GM23338 (cell line): ENCODE measurements around the gene SUPT5H. TPM values are rescaled to one million over a fixed set of nuclear protein-coding genes. Genes with fewer than 3 reads are reported as not detected.

Experiments used
- ATAC-seq: fragments of 200-7000 bp; cut with Tn5 transposase; 3 replicates; pipeline ENCODE4 v1.9.1; 2020
- DNase-seq: peaks from one replicate; pipeline ENCODE4 v3.0.0-alpha.2; 2015; ENCODE audit warnings: low spot score
- H2AFZ ChIP-seq: fragments of 200-600 bp; sonication (generic); 2 replicates; pipeline ENCODE4 v1.8.0; 2016; ENCODE audit warnings: antibody characterized with exemption, mild to moderate bottlenecking, moderate library complexity
- H3F3A ChIP-seq: fragments of 200-600 bp; sonication (generic); replicated peaks from 2 replicates; pipeline ENCODE4 v1.8.0; 2017; ENCODE audit warnings: antibody characterized with exemption, mixed run types, low read depth
- H3K27ac ChIP-seq: fragments of 200-600 bp; sonication (generic); 2 replicates; pipeline ENCODE4 v1.6.1; 2016; ENCODE audit warnings: low read depth
- H3K27me3 ChIP-seq: fragments of 200-600 bp; sonication (generic); 2 replicates; pipeline ENCODE4 v1.8.0; 2016; ENCODE audit warnings: mild to moderate bottlenecking, mixed run types, moderate library complexity; ENCODE audit not compliant: insufficient read depth
- H3K36me3 ChIP-seq: fragments of 200-600 bp; sonication (generic); 2 replicates; pipeline ENCODE4 v1.8.0; 2016; ENCODE audit warnings: mild to moderate bottlenecking; ENCODE audit not compliant: insufficient read depth
- H3K4me1 ChIP-seq: fragments of 200-600 bp; sonication (generic); 2 replicates; pipeline ENCODE4 v1.8.0; 2016; ENCODE audit warnings: mild to moderate bottlenecking, moderate library complexity; ENCODE audit not compliant: insufficient read depth
- H3K4me2 ChIP-seq: fragments of 200-600 bp; sonication (generic); 2 replicates; pipeline ENCODE4 v1.7.1; 2017; ENCODE audit warnings: mixed run types
- H3K4me3 ChIP-seq: fragments of 200-600 bp; sonication (generic); 2 replicates; pipeline ENCODE4 v1.6.1; 2016; ENCODE audit warnings: mixed run types
- H3K79me2 ChIP-seq: fragments of 200-600 bp; sonication (generic); replicated peaks from 2 replicates; pipeline ENCODE4 v1.8.0; 2017; ENCODE audit warnings: mild to moderate bottlenecking; ENCODE audit not compliant: insufficient read depth
- H3K9me2 ChIP-seq: fragments of 200-600 bp; sonication (generic); 2 replicates; pipeline ENCODE4 v1.8.0; 2017; ENCODE audit not compliant: insufficient read depth
- H4K20me1 ChIP-seq: fragments of 200-600 bp; sonication (generic); replicated peaks from 2 replicates; pipeline ENCODE4 v1.8.0; 2017; ENCODE audit warnings: mild to moderate bottlenecking; ENCODE audit not compliant: insufficient read depth
- H3K27ac Mint-ChIP-seq: 2 replicates; pipeline ENCODE4 v1.8.0; 2020; ENCODE audit warnings: inconsistent platforms, mild to moderate bottlenecking, moderate library complexity, mixed read lengths
- H3K27me3 Mint-ChIP-seq: 3 replicates; pipeline ENCODE4 v1.8.0; 2022; ENCODE audit warnings: low read depth, mild to moderate bottlenecking, moderate library complexity, mixed read lengths, inconsistent platforms; ENCODE audit not compliant: insufficient read depth, poor library complexity
- H3K36me3 Mint-ChIP-seq: 3 replicates; pipeline ENCODE4 v1.8.0; 2021; ENCODE audit warnings: low read depth, mild to moderate bottlenecking, inconsistent platforms, moderate library complexity, mixed read lengths
- H3K4me1 Mint-ChIP-seq: 3 replicates; pipeline ENCODE4 v1.8.0; 2020; ENCODE audit warnings: mild to moderate bottlenecking, inconsistent platforms, mixed read lengths
- H3K4me3 Mint-ChIP-seq: 3 replicates; pipeline ENCODE4 v1.8.0; 2021; ENCODE audit warnings: moderate library complexity, mild to moderate bottlenecking, inconsistent platforms, mixed read lengths
- H3K9me3 Mint-ChIP-seq: 3 replicates; pipeline ENCODE4 v1.8.0; 2020; ENCODE audit warnings: moderate library complexity, mild to moderate bottlenecking, inconsistent platforms, mixed read lengths
- CREB1 ChIP-seq: fragments of 250-450 bp; sonication (Bioruptor Pico); IDR thresholded peaks from 2 replicates; pipeline ENCODE4 v1.5.0; 2020; ENCODE audit warnings: low read depth, mild to moderate bottlenecking, moderate library complexity
- CTCF ChIP-seq, 2 experiments: fragments of 200-600 bp in 1 of 2; sonication (generic) in 1 of 2; conservative IDR thresholded peaks; 2 replicates each; pipeline versions ENCODE4 v1.5.1 to v1.6.1; 2016 to 2017; ENCODE audit warnings: antibody characterized with exemption in 2 of 2, low read depth in 2 of 2, mild to moderate bottlenecking in 2 of 2, moderate library complexity in 1 of 2
- ETS1 ChIP-seq: IDR thresholded peaks from 2 replicates; pipeline ENCODE4 v1.6.1; 2016; ENCODE audit warnings: antibody characterized with exemption
- EZH2 ChIP-seq: fragments of 200-600 bp; sonication (generic); IDR thresholded peaks from one replicate; pipeline ENCODE4 v1.8.0; 2017; ENCODE audit warnings: antibody characterized with exemption, mild to moderate bottlenecking, low read depth; ENCODE audit not compliant: unreplicated experiment
- EZH2phosphoT487 ChIP-seq: fragments of 200-600 bp; sonication (generic); IDR thresholded peaks from one replicate; pipeline ENCODE4 v1.8.1; 2018; ENCODE audit warnings: antibody characterized with exemption; ENCODE audit not compliant: unreplicated experiment
- JUNB ChIP-seq: IDR thresholded peaks from one replicate; pipeline ENCODE4 v1.6.1; 2016; ENCODE audit warnings: antibody characterized with exemption; ENCODE audit not compliant: unreplicated experiment
- NANOG ChIP-seq: IDR thresholded peaks from 2 replicates; pipeline ENCODE4 v1.6.1; 2016; ENCODE audit warnings: antibody characterized with exemption, borderline replicate concordance
- POLR2AphosphoS5 ChIP-seq: IDR thresholded peaks from 2 replicates; pipeline ENCODE4 v1.6.1; 2016; ENCODE audit warnings: antibody characterized with exemption, low read depth
- STAT1 ChIP-seq: IDR thresholded peaks from one replicate; pipeline ENCODE4 v1.6.1; 2016; ENCODE audit warnings: antibody characterized with exemption; ENCODE audit not compliant: unreplicated experiment
- ZNF114 ChIP-seq: fragments of 250-450 bp; sonication (Bioruptor Pico); IDR thresholded peaks from 2 replicates; pipeline ENCODE4 v1.5.0; 2020; ENCODE audit warnings: mild to moderate bottlenecking, moderate library complexity
- ZNF331 ChIP-seq: fragments of 250-450 bp; sonication (Bioruptor Pico); IDR thresholded peaks from 2 replicates; pipeline ENCODE4 v1.5.0; 2020; ENCODE audit warnings: low read depth, mild to moderate bottlenecking, moderate library complexity
- ZNF462 ChIP-seq: fragments of 250-450 bp; sonication (Bioruptor Pico); IDR thresholded peaks from 2 replicates; pipeline ENCODE4 v1.5.0; 2020; ENCODE audit warnings: mild to moderate bottlenecking, moderate library complexity
- polyA plus RNA-seq: library from polyadenylated mRNA; unstranded; fragments of >200 nt; fragmentation: Nextera tagmentation; extraction: Ambion mirVana; gene quantifications from 2 replicates; pipeline ENCODE4 v1.2.1, GENCODE V29; 2016
- total RNA-seq: library from RNA; depleted of rRNA; stranded (reverse); fragments of >200 nt; shearing (Covaris generic); gene quantifications from 2 replicates; pipeline ENCODE4 v1.2.3, GENCODE V29; 2014
- TF ChIP-seq, protein P1 (sequence below): IDR thresholded peaks from one replicate; pipeline ENCODE4 v1.6.1; 2018; ENCODE audit warnings: antibody characterized with exemption; ENCODE audit not compliant: unreplicated experiment

SUPT5H gene
- total and polyA plus RNA-seq, 2 experiments from 2014 or later: 108 to 150 TPM

DNA sequence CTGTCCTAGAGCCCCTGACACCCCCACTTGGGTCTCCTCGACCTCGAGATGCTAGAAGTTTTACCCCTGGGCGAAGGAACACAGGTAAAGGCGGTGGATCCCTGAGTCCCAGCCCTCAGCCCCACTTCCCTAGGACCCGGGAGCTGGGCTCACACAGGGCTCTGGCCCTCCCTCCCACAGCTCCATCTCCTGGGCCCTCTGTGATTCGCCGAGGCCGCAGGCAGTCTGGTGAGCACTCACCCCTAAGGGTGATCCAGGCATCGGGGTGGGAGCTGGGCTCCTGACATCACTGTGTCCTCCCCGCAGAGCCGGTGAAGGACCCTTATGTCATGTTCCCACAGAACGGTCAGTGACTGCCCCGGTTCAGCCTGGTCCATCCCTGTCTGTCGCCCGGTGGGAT is 24.6 kb upstream of the SUPT5H start:
- DNase-seq (no peak), ATAC-seq (no peak)
- peaks cover 11% of the 10 kb centered on the region; the same call in 1 of the 2 replicates for H3K36me3 ChIP-seq
- Mint-ChIP-seq H3K36me3 (peaks cover 75% of the 10 kb centered on the region), H3K27ac (no peak overlapping the region), H3K4me3 (no peak overlapping the region), H3K4me1 (peaks cover 1% of the 10 kb centered on the region), H3K9me3 (no peaks in the 10 kb centered on the region; the same call in 2 of the 3 replicates), H3K27me3 (peaks cover 10% of the 10 kb centered on the region)
- H3K9me2 ChIP-seq: no peaks in the 10 kb centered on the region
- H4K20me1 ChIP-seq: peaks cover 3% of the 10 kb centered on the region; the same call in 1 of the 2 replicates
- no peaks in the 10 kb centered on the region; the same call in 1 of the 2 replicates for H3K79me2 ChIP-seq
- H3K27ac ChIP-seq: no peak overlapping the region; the same call in 1 of the 2 replicates
- H3K4me3 ChIP-seq: no peak overlapping the region
- H2AFZ ChIP-seq: no peak overlapping the region
- H3K27me3 ChIP-seq: no peaks in the 10 kb centered on the region
- no peak overlapping the region for H3K4me2 ChIP-seq
- no peaks in the 10 kb centered on the region for H3K4me1 ChIP-seq
- TF ChIP-seq STAT1: no peak
- no peak for TF ChIP-seq JUNB
- no peak for TF ChIP-seq EZH2
- no peak for TF ChIP-seq ETS1
- TF ChIP-seq ZNF462 (CRISPR knock-in tag): no peak
- TF ChIP-seq ZNF331: no peak
- TF ChIP-seq CTCF (conservative IDR thresholded peaks at IDR 0.05; ENCODE audit: low read depth in 2 of 2): no peak
- TF ChIP-seq NANOG: no peak
- TF ChIP-seq ZNF114: no peak
- TF ChIP-seq, protein P1, sequence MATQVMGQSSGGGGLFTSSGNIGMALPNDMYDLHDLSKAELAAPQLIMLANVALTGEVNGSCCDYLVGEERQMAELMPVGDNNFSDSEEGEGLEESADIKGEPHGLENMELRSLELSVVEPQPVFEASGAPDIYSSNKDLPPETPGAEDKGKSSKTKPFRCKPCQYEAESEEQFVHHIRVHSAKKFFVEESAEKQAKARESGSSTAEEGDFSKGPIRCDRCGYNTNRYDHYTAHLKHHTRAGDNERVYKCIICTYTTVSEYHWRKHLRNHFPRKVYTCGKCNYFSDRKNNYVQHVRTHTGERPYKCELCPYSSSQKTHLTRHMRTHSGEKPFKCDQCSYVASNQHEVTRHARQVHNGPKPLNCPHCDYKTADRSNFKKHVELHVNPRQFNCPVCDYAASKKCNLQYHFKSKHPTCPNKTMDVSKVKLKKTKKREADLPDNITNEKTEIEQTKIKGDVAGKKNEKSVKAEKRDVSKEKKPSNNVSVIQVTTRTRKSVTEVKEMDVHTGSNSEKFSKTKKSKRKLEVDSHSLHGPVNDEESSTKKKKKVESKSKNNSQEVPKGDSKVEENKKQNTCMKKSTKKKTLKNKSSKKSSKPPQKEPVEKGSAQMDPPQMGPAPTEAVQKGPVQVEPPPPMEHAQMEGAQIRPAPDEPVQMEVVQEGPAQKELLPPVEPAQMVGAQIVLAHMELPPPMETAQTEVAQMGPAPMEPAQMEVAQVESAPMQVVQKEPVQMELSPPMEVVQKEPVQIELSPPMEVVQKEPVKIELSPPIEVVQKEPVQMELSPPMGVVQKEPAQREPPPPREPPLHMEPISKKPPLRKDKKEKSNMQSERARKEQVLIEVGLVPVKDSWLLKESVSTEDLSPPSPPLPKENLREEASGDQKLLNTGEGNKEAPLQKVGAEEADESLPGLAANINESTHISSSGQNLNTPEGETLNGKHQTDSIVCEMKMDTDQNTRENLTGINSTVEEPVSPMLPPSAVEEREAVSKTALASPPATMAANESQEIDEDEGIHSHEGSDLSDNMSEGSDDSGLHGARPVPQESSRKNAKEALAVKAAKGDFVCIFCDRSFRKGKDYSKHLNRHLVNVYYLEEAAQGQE: no peak
- no peak for TF ChIP-seq CREB1 (CRISPR knock-in tag)
- TF ChIP-seq POLR2AphosphoS5: no peak
- TF ChIP-seq EZH2phosphoT487: no peak
- 0 out of 2 replicates have a peak, but pooled peaks cover 6% of the 10 kb centered on the region for H3F3A ChIP-seq
